Transverse colon (tissue), 4 donors: Measurements from ENCODE around the gene CHEK2. TPM values are rescaled to one million over a fixed set of nuclear protein-coding genes. Genes with fewer than 3 reads are reported as not detected.
"Not testable (repeated sequence)": the region's sequence is repeated elsewhere in the genome, so short reads cannot be mapped to it uniquely, and the experiment has no call there.

ENCODE experiments used
- DNase-seq: peaks from one replicate; pipeline ENCODE4 v3.0.0-alpha.2; 2019
- H3K27ac ChIP-seq, 4 donors: fragments of 200-600 bp; sonication (generic); 2 replicates each; pipeline ENCODE4 v1.5.1; 2016 to 2018; ENCODE audit warnings: inconsistent platforms in 4 of 4
- H3K27me3 ChIP-seq: fragments of 200-600 bp; sonication (generic); 2 replicates; pipeline ENCODE4 v1.5.1; 2017; ENCODE audit warnings: inconsistent platforms
- H3K36me3 ChIP-seq, 4 donors: fragments of 200-600 bp; sonication (generic); 2 replicates each; pipeline ENCODE4 v1.5.1; 2017 to 2019; ENCODE audit warnings: inconsistent platforms in 4 of 4
- H3K4me1 ChIP-seq, 4 donors: fragments of 200-600 bp; sonication (generic); 2 replicates each; pipeline ENCODE4 v1.5.1; 2017 to 2020; ENCODE audit warnings: inconsistent platforms in 4 of 4
- H3K4me3 ChIP-seq, 4 donors: fragments of 200-600 bp; sonication (generic); 1 replicate in 1 of 4; 2 replicates in 3 of 4; pipeline versions ENCODE4 v1.5.1 to v1.6.1; 2017 to 2019; ENCODE audit warnings: inconsistent platforms in 4 of 4
- H3K9me3 ChIP-seq, 2 donors: fragments of 200-600 bp; sonication (generic); 2 replicates each; pipeline ENCODE4 v1.5.1; 2017 to 2019; ENCODE audit warnings: inconsistent platforms in 2 of 2
- CTCF ChIP-seq, 5 experiments: fragments of 200-600 bp in 3 of 5; fragments of 450-650 bp in 2 of 5; sonication (generic) in 3 of 5; IDR thresholded peaks; 1 replicate in 2 of 5; 2 replicates in 3 of 5; pipeline ENCODE4 v1.5.1; 2016 to 2017; ENCODE audit warnings: antibody characterized with exemption in 5 of 5, inconsistent platforms in 3 of 5, mild to moderate bottlenecking in 2 of 5, moderate library complexity in 1 of 5
- EP300 ChIP-seq: sonication (generic); formaldehyde crosslinking; IDR thresholded peaks from one replicate; pipeline ENCODE4 v1.6.1; 2017; ENCODE audit warnings: antibody characterized with exemption, low read depth
- POLR2A ChIP-seq: fragments of 450-650 bp; IDR thresholded peaks from one replicate; pipeline ENCODE4 v1.6.1; 2016; ENCODE audit warnings: antibody characterized with exemption, mild to moderate bottlenecking, moderate library complexity
- POLR2AphosphoS5 ChIP-seq, 3 donors: sonication (generic); formaldehyde crosslinking; IDR thresholded peaks; one replicate each; pipeline ENCODE4 v1.6.1; 2016; ENCODE audit warnings: antibody characterized with exemption in 3 of 3
- WGBS, 2 donors: methylation state at CpG; one replicate each; pipeline ENCODE4 v1.1.5; 2018; ENCODE audit warnings: low coverage in 1 of 2; 5-methylcytosine and 5-hydroxymethylcytosine counted together
- in situ Hi-C, 4 donors: fragments of 200-750 bp; cut with MboI; loops; one replicate each; pipeline versions ENCODE4 v1.15.0 to v1.15.1; 2017; ENCODE audit warnings: low sequenced_read_pairs in 3 of 4, low pct_ligation_motif_present in 1 of 4, low pct_unique_long_range_greater_than_20kb in 1 of 4
- intact Hi-C: fragments of 100-400 bp; cut with DNase I; formaldehyde crosslinking; loops from one replicate; pipeline ENCODE4 v1.15.1; 2023; ENCODE audit warnings: low total_unique reads
- total RNA-seq, 4 donors: library from RNA; depleted of rRNA; stranded (reverse); fragments of >200 nt; gene quantifications; one replicate each; pipeline ENCODE4 v1.1.0, GENCODE V29; 2016

Gene CHEK2
- total RNA-seq, 4 donors from 2014 or later: 6.6 to 12.1 (median 10.8) TPM; not detected in 1

DNA sequence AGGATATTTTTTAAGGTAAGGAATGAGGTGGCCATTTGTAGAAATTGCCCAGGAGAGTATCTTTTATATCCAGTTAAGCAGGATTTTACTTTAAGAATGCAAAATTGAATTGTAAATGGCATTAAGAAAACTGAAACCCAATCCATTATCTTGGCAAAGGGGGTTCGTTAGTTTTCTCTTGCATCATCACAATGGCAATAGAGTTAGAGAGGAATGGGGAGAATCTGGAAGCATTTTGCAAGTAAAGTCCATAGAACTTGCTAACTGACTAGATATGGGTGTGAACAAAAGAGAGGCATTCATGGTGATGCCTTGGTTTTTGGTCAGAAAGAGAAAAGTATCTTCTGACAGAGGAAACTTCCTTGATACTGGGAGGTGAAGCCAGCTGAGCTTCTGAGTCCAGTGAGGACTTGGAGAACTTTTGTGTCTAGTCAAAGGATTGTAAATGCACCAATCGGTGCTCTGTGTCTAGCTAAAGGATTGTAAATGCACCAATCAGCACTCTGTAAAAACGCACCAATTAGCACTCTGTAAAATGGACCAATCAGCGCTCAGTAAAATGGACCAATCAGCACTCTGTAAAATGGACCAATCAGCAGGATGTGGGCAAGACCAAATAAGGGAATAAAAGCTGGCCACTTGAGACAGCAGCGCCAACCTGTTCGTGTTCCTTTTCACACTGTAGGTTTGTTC, 27.2 kb upstream of the CHEK2 start:
- TF ChIP-seq POLR2AphosphoS5 (IDR thresholded peaks at IDR 0.05) (no peak), EP300 (no peak), CTCF (IDR thresholded peaks at IDR 0.05) (no peak), POLR2A (no peak)
- in situ Hi-C loops (no loop called here), intact Hi-C loops (no loop called here)
- H3K27ac ChIP-seq: no peak overlapping the region
- 68 to 81% methylated on average over 4 to 6 of the region's 6 CpGs for WGBS, 2 donors
- peaks cover 0 to 7% (median 4%) of the 10 kb centered on the region in 4 donors for H3K4me1 ChIP-seq
- no peaks in the 10 kb centered on the region for H3K9me3 ChIP-seq
- no peak overlapping the region for H3K4me3 ChIP-seq
- no peaks in the 10 kb centered on the region for H3K36me3 ChIP-seq
- no peaks in the 10 kb centered on the region for H3K27me3 ChIP-seq
- no peak for DNase-seq

- no peak for TF ChIP-seq CTCF (IDR thresholded peaks at IDR 0.05)
- TF ChIP-seq EP300: no peak
- no peak for TF ChIP-seq POLR2A
- TF ChIP-seq POLR2AphosphoS5 (IDR thresholded peaks at IDR 0.05): no peak
- H3K27ac ChIP-seq: no peak overlapping the region
- no peaks in the 10 kb centered on the region for H3K9me3 ChIP-seq
- no peaks in the 10 kb centered on the region for H3K36me3 ChIP-seq
- WGBS, 2 donors: 94 to 97% methylated on average over 3 of the region's 3 CpGs
- H3K4me1 ChIP-seq: no peaks in the 10 kb centered on the region
- intact Hi-C loops (no loop called here), in situ Hi-C loops (no loop called here)
- DNase-seq: no peak
- no peaks in the 10 kb centered on the region for H3K27me3 ChIP-seq
- no peak overlapping the region for H3K4me3 ChIP-seq
These were observed 25.0 kb upstream of the CHEK2 start for GRCh38 chr22:28766628-28767027.

GRCh38 chr22:28762000-28762399, 20.4 kb upstream of the CHEK2 start:
- H3K9me3 ChIP-seq, H3K36me3 ChIP-seq, DNase-seq, H3K27ac ChIP-seq, H3K27me3 ChIP-seq, intact Hi-C loops, H3K4me3 ChIP-seq, H3K4me1 ChIP-seq, in situ Hi-C loops: not testable (repeated sequence)
- 94 to 96% methylated on average over 4 of the region's 4 CpGs for WGBS, 2 donors

GRCh38 chr22:28761449-28761755, 19.8 kb upstream of the CHEK2 start:
- intact Hi-C loops: no loop called here
- peaks cover 0 to 5% (median 0%) of the 10 kb centered on the region in 4 donors for H3K4me1 ChIP-seq
- no peaks in the 10 kb centered on the region for H3K9me3 ChIP-seq
- H3K36me3 ChIP-seq: no peaks in the 10 kb centered on the region
- in situ Hi-C loops: no loop called here
- no peak for DNase-seq
- WGBS, 2 donors: 91 to 96% methylated on average over 4 to 10 of the region's 10 CpGs
- H3K27me3 ChIP-seq: no peaks in the 10 kb centered on the region
- H3K4me3 ChIP-seq: no peak overlapping the region
- TF ChIP-seq CTCF (IDR thresholded peaks at IDR 0.05) (no peak), POLR2AphosphoS5 (IDR thresholded peaks at IDR 0.05) (no peak), EP300 (no peak), POLR2A (no peak)
- no peak overlapping the region for H3K27ac ChIP-seq
